Keratinocyte (primary cell): ENCODE data around the gene FMN1. TPM values are rescaled to one million over a fixed set of nuclear protein-coding genes. Genes with fewer than 3 reads are reported as not detected.
A peak's percentile ranks its signal among the peaks of the same experiment; 100 is the strongest.

Experiments used
- DNase-seq: peaks from one replicate; pipeline ENCODE4 v3.0.0-alpha.2; 2011; ENCODE audit warnings: low read depth, missing footprints, low spot score
- FAIRE-seq: peaks from 2 replicates; lab custom pipeline; 2011; peaks lifted over from hg19 to GRCh38; lab: Jason Lieb, UNC
- H2AFZ ChIP-seq: 2 replicates; pipeline ENCODE4 v1.6.0; 2012; ENCODE audit warnings: low read length, control low read depth, inconsistent platforms; ENCODE audit not compliant: control insufficient read depth
- H3K27ac ChIP-seq: 2 replicates; pipeline ENCODE4 v1.5.1; 2011; ENCODE audit warnings: low read length; ENCODE audit not compliant: control insufficient read depth, insufficient read depth
- H3K27me3 ChIP-seq: 3 replicates; pipeline ENCODE4 v1.6.0; 2011; ENCODE audit warnings: low read length; ENCODE audit not compliant: control insufficient read depth, insufficient read depth; ENCODE audit errors: extremely low read depth
- H3K36me3 ChIP-seq, 2 experiments: 2 replicates in 1 of 2; 3 replicates in 1 of 2; pipeline ENCODE4 v1.5.1; 2011; ENCODE audit warnings: low read length in 2 of 2, mild to moderate bottlenecking in 1 of 2; ENCODE audit not compliant: control insufficient read depth in 2 of 2, insufficient read depth in 2 of 2; ENCODE audit errors: extremely low read depth in 1 of 2
- H3K4me1 ChIP-seq: 3 replicates; pipeline ENCODE4 v1.5.1; 2011; ENCODE audit warnings: low read length; ENCODE audit not compliant: control insufficient read depth, insufficient read depth; ENCODE audit errors: extremely low read depth
- H3K4me2 ChIP-seq: 3 replicates; pipeline ENCODE4 v1.6.0; 2011; ENCODE audit warnings: low read depth, low read length; ENCODE audit not compliant: control insufficient read depth, insufficient read depth; ENCODE audit errors: extremely low read depth
- H3K4me3 ChIP-seq, 3 experiments: fragments of 200-600 bp in 1 of 3; sonication (generic) in 1 of 3; 2 replicates in 2 of 3; 3 replicates in 1 of 3; pipeline ENCODE4 v1.5.1; 2011 to 2016; ENCODE audit warnings: low read length in 3 of 3, mild to moderate bottlenecking in 3 of 3, control low read depth in 2 of 3, inconsistent platforms in 1 of 3, low read depth in 1 of 3, mixed read lengths in 1 of 3, mixed run types in 1 of 3, moderate library complexity in 1 of 3; ENCODE audit not compliant: control insufficient read depth in 2 of 3, insufficient read depth in 2 of 3; ENCODE audit errors: extremely low read depth in 1 of 3
- H3K79me2 ChIP-seq: 2 replicates; pipeline ENCODE4 v1.6.0; 2012; ENCODE audit warnings: low read length; ENCODE audit not compliant: control insufficient read depth, insufficient read depth
- H3K9ac ChIP-seq: 3 replicates; pipeline ENCODE4 v1.6.0; 2011; ENCODE audit warnings: low read length; ENCODE audit not compliant: control insufficient read depth, insufficient read depth; ENCODE audit errors: extremely low read depth
- H3K9me1 ChIP-seq: 3 replicates; pipeline ENCODE4 v1.6.0; 2011; ENCODE audit warnings: low read length; ENCODE audit not compliant: control insufficient read depth, insufficient read depth; ENCODE audit errors: extremely low read depth
- H3K9me3 ChIP-seq: 2 replicates; pipeline ENCODE4 v1.5.1; 2012; ENCODE audit warnings: low read depth, low read length; ENCODE audit not compliant: control insufficient read depth
- H4K20me1 ChIP-seq: 3 replicates; pipeline ENCODE4 v1.6.0; 2011; ENCODE audit warnings: low read length; ENCODE audit not compliant: control insufficient read depth, insufficient read depth; ENCODE audit errors: extremely low read depth
- CTCF ChIP-seq, 3 experiments: IDR thresholded peaks in 1 of 3; conservative IDR thresholded peaks in 1 of 3; optimal IDR thresholded peaks in 1 of 3; 2 replicates in 2 of 3; 3 replicates in 1 of 3; pipeline versions ENCODE3 to v1.5.1; 2011; ENCODE audit warnings: low read length in 3 of 3, mild to moderate bottlenecking in 3 of 3, moderate library complexity in 2 of 3, control low read depth in 1 of 3, inconsistent platforms in 1 of 3; ENCODE audit not compliant: insufficient read depth in 2 of 3; ENCODE audit errors: extremely low read depth in 1 of 3
- EZH2 ChIP-seq: IDR thresholded peaks from one replicate; pipeline ENCODE4 v1.6.1; 2012; ENCODE audit warnings: inconsistent platforms, mild to moderate bottlenecking, low read length, moderate library complexity
- dilution Hi-C: fragments of 300-500 bp; cut with MboI; formaldehyde crosslinking; loops from one replicate; pipeline ENCODE4 v1.7.0; 2020; ENCODE audit warnings: low sequenced_read_pairs; ENCODE audit not compliant: extremely low pct_ligation_motif_present
- polyA plus RNA-seq, 5 experiments: library from polyadenylated mRNA; depleted of rRNA in 3 of 5; stranded (reverse) in 3 of 5; stranded (forward) in 1 of 5; unstranded in 1 of 5; fragments of >200 nt; gene quantifications; 1 replicate in 1 of 5; 2 replicates in 3 of 5; 3 replicates in 1 of 5; pipeline versions ENCODE4 v1.2.1 to v1.2.3, GENCODE V29; 2011 to 2012; ENCODE audit warnings: missing spikeins in 2 of 5, low read depth in 1 of 5, low replicate concordance in 1 of 5

The FMN1 gene
- polyA plus RNA-seq, 1 donor (not counting 4 experiments of a cell fraction or from before 2014, with no cell fraction given) = 0.71 TPM

- dilution Hi-C loops = no loop called here
- peak overlapping the region; percentile 53 for H2AFZ ChIP-seq
- H3K4me2 ChIP-seq = peak overlapping the region; percentile 78
- no peaks in the 10 kb centered on the region for H3K79me2 ChIP-seq
- H3K27me3 ChIP-seq = peaks cover 66% of the 10 kb centered on the region
- no peaks in the 10 kb centered on the region for H4K20me1 ChIP-seq
- TF ChIP-seq EZH2 = peak; percentile 77
- TF ChIP-seq CTCF (optimal IDR thresholded peaks at IDR 0.05 in 1 of 3, IDR thresholded peaks at IDR 0.05 in 1 of 3, conservative IDR thresholded peaks at IDR 0.05 in 1 of 3; ENCODE audit: extremely low read depth in 1 of 3, insufficient read depth in 2 of 3, low read length in 3 of 3) = no peak
- FAIRE-seq = no peak
- no peak for DNase-seq
- peak overlapping the region; percentile 20 to 53 (median 30) for H3K4me3 ChIP-seq
- no peaks in the 10 kb centered on the region for H3K9me3 ChIP-seq
- H3K9me1 ChIP-seq = no peaks in the 10 kb centered on the region
- H3K27ac ChIP-seq = no peak overlapping the region
- no peak overlapping the region for H3K9ac ChIP-seq
- H3K36me3 ChIP-seq = no peaks in the 10 kb centered on the region
- H3K4me1 ChIP-seq = peaks cover 5% of the 10 kb centered on the region
These were observed 475.4 kb downstream of the FMN1 start for GRCh38 chr15:32718821-32719716.

- TF ChIP-seq EZH2 = peak; percentile 97
- no peak for TF ChIP-seq CTCF (optimal IDR thresholded peaks at IDR 0.05 in 1 of 3, IDR thresholded peaks at IDR 0.05 in 1 of 3, conservative IDR thresholded peaks at IDR 0.05 in 1 of 3; ENCODE audit: extremely low read depth in 1 of 3, insufficient read depth in 2 of 3, low read length in 3 of 3)
- dilution Hi-C loops = no loop called here
- Histone ChIP-seq H3K4me3 (peak overlapping the region in 1 of 3 experiments; percentile 53), H3K4me2 (peak overlapping the region; percentile 78), H3K79me2 (no peaks in the 10 kb centered on the region), H3K9me3 (no peaks in the 10 kb centered on the region), H3K27ac (no peak overlapping the region), H3K27me3 (peaks cover 66% of the 10 kb centered on the region), H2AFZ (no peak overlapping the region), H3K4me1 (peaks cover 9% of the 10 kb centered on the region), H3K36me3 (no peaks in the 10 kb centered on the region), H3K9me1 (no peaks in the 10 kb centered on the region), H4K20me1 (no peaks in the 10 kb centered on the region), H3K9ac (no peak overlapping the region)
- DNase-seq (no peak), FAIRE-seq (no peak)
These were observed 476.2 kb downstream of the FMN1 start for GRCh38 chr15:32718227-32718820.
